Measurements from ENCODE around the gene RBM11. TPM values are rescaled to one million over a fixed set of nuclear protein-coding genes. Genes with fewer than 3 reads are reported as not detected.

The RBM11 gene
- total and polyA plus RNA-seq, 4 donors = 0.08 to 0.19 (median 0.13) TPM; not detected in 1

DNA sequence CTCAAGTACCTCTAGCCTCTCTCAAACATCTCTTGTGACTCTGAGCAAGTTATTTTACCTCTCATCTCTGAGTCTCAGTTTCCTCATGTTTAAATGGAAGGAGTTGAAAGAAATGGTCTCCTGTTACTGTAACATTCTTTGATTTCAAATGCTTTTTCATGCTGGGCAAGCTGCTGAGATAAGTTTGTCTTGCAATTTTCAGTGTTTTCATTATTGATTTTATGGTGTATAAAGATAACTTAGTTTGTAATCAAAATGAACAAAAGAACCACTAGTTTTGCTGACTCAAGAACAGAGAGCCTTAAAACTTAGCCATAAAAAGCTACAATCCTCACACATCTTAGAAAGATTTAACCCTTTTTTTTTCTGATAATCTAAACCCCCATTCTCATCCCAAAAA lies 9.7 kb upstream of the RBM11 start:
- no peaks in the 10 kb centered on the region for H3K27me3 ChIP-seq (ENCODE audit: control insufficient read depth in 4 of 4, insufficient read depth in 4 of 4, low read length in 3 of 4)

More for the DNA sequence above, 9.7 kb upstream of the RBM11 start:
- no peaks in the 10 kb centered on the region for H3K9me3 ChIP-seq (ENCODE audit: control insufficient read depth in 4 of 4, low read length in 3 of 4)
- TF ChIP-seq SP1 (IDR thresholded peaks at IDR 0.05) (no peak), RAD21 (IDR thresholded peaks at IDR 0.05) (no peak), CTCF (IDR thresholded peaks at IDR 0.05; ENCODE audit: low read depth, low read length, missing input control) (no peak), EGR1 (IDR thresholded peaks at IDR 0.05; ENCODE audit: low read depth in 2 of 2) (no peak), GABPA (IDR thresholded peaks at IDR 0.05 in 1 of 2, conservative IDR thresholded peaks at IDR 0.05 in 1 of 2) (no peak), HNF4G (IDR thresholded peaks at IDR 0.05) (no peak), TAF1 (conservative IDR thresholded peaks at IDR 0.05) (no peak), REST (IDR thresholded peaks at IDR 0.05) (no peak), HNF4A (conservative IDR thresholded peaks at IDR 0.05) (no peak), RXRA (IDR thresholded peaks at IDR 0.05) (no peak), NR2F2 (IDR thresholded peaks at IDR 0.05) (no peak), JUND (IDR thresholded peaks at IDR 0.05) (no peak), YY1 (IDR thresholded peaks at IDR 0.05) (no peak), ATF3 (IDR thresholded peaks at IDR 0.05) (no peak), FOXA1 (IDR thresholded peaks at IDR 0.05) (no peak), FOXA2 (IDR thresholded peaks at IDR 0.05) (no peak)
- TF ChIP-seq, protein P1, sequence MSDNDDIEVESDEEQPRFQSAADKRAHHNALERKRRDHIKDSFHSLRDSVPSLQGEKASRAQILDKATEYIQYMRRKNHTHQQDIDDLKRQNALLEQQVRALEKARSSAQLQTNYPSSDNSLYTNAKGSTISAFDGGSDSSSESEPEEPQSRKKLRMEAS (IDR thresholded peaks at IDR 0.05) = no peak
- H3K4me1 ChIP-seq (ENCODE audit: control insufficient read depth in 4 of 4, insufficient read depth in 4 of 4, low read length in 3 of 4) = no peaks in the 10 kb centered on the region
- H3K27ac ChIP-seq (ENCODE audit: low read depth in 1 of 2, low read length in 2 of 2) = no peak overlapping the region
- H3K36me3 ChIP-seq (ENCODE audit: control insufficient read depth in 4 of 4, insufficient read depth in 3 of 4, low read depth in 1 of 4, low read length in 3 of 4) = no peaks in the 10 kb centered on the region
- H3K9ac ChIP-seq (ENCODE audit: low read depth in 1 of 2, low read length in 2 of 2) = no peak overlapping the region
- no peak for DNase-seq (ENCODE audit: low spot score)
- H3K4me3 ChIP-seq (ENCODE audit: low read depth in 1 of 3, low read length in 3 of 3) = no peak overlapping the region

All from liver (tissue), 9 donors.